Cardiac septum (tissue), 1 donor: ENCODE data around the gene KRTCAP2. TPM values are rescaled to one million over a fixed set of nuclear protein-coding genes. Genes with fewer than 3 reads are reported as not detected.
A peak's percentile ranks its signal among the peaks of the same experiment; 100 is the strongest.

ENCODE experiments used
- DNase-seq: peaks from one replicate; pipeline ENCODE4 v3.0.0-alpha.2; 2020; ENCODE audit warnings: low spot score
- intact Hi-C: fragments of 100-400 bp; cut with DNase I; formaldehyde crosslinking; loops from one replicate; pipeline ENCODE4 v1.14.0; 2022
- total RNA-seq: library from RNA; stranded (reverse); fragmentation: NEBNext Ultra II Directional; extraction: Animal tissue kit (Norgen Biotek cat#: 25700); gene quantifications from one replicate; pipeline ENCODE4 v1.2.1, GENCODE V29; 2021
- donor health status: DM: no; HTN: no; CAD: no.

The KRTCAP2 gene
- total RNA-seq, 1 donor from 2014 or later, result 112 TPM

- intact Hi-C loops, result loop anchor here (2.0 kb wide), 1 partner anchor 33 kb away; no protein-coding TSS in a partner anchor
Measured at GRCh38 chr1:155127105-155127966, 45.8 kb downstream of the KRTCAP2 start, which contains the start of gene EFNA1. Gene EFNA1 (plus strand): TSS chr1:155127876. CDS start chr1:155127978, 102 bp downstream.

GRCh38 chr1:155126556-155127104 lies 46.5 kb downstream of the KRTCAP2 start:
- DNase-seq, result no peak
- intact Hi-C loops, result loop anchor here (2.0 kb wide), 1 partner anchor 32 kb away; no protein-coding TSS in a partner anchor

More at GRCh38 chr1:155127105-155127966, 45.8 kb downstream of the KRTCAP2 start, which contains the start of gene EFNA1:
- DNase-seq, result peak; percentile 81

- intact Hi-C loops, result loop anchor here (2.0 kb wide), 1 partner anchor 31 kb away; no protein-coding TSS in a partner anchor
- peak; percentile 77 for DNase-seq
Measured at GRCh38 chr1:155125946-155126555, 47.1 kb downstream of the KRTCAP2 start.

GRCh38 chr1:155125511-155125945 lies 47.6 kb downstream of the KRTCAP2 start:
- intact Hi-C loops, result no loop called here
- DNase-seq, result no peak

GRCh38 chr1:155124503-155125463 lies 48.3 kb downstream of the KRTCAP2 start:
- intact Hi-C loops, result no loop called here

GRCh38 chr1:155123801-155124200 lies 49.3 kb downstream of the KRTCAP2 start:
- DNase-seq, result no peak
- intact Hi-C loops, result no loop called here

More at GRCh38 chr1:155124503-155125463, 48.3 kb downstream of the KRTCAP2 start:
- no peak for DNase-seq

- intact Hi-C loops, result no loop called here
- DNase-seq, result no peak
Measured at GRCh38 chr1:155122308-155122707, 50.8 kb downstream of the KRTCAP2 start.

- intact Hi-C loops, result no loop called here
Measured at GRCh38 chr1:155121249-155121648, 51.9 kb downstream of the KRTCAP2 start.

GRCh38 chr1:155120253-155120652 lies 52.9 kb downstream of the KRTCAP2 start:
- intact Hi-C loops, result no loop called here
- DNase-seq, result no peak

More at GRCh38 chr1:155121249-155121648, 51.9 kb downstream of the KRTCAP2 start:
- DNase-seq, result no peak

Other genes with a start within 250 kb of the KRTCAP2 start
- gene PMVK, start 236.6 kb downstream of the KRTCAP2 start, total RNA-seq, result 30.9 TPM
- 49.1 TPM for gene PBXIP1, start 217.2 kb downstream of the KRTCAP2 start, total RNA-seq
- 16.9 TPM for gene PYGO2, start 211.5 kb downstream of the KRTCAP2 start, total RNA-seq
- gene SHC1, start 202.6 kb downstream of the KRTCAP2 start, total RNA-seq, result 70.5 TPM
- gene CKS1B, start 198.6 kb downstream of the KRTCAP2 start, total RNA-seq, result 16.0 TPM
- 22.2 TPM for gene FLAD1, start 190.0 kb downstream of the KRTCAP2 start, total RNA-seq
- not detected for gene LENEP, start 179.7 kb downstream of the KRTCAP2 start, total RNA-seq
- 41.9 TPM for gene ZBTB7B, start 170.5 kb downstream of the KRTCAP2 start, total RNA-seq
- 0.51 TPM for gene DCST2, start 139.5 kb downstream of the KRTCAP2 start, total RNA-seq
- not detected for gene DCST1, start 139.5 kb downstream of the KRTCAP2 start, total RNA-seq
- 69.9 TPM for gene ADAM15, start 122.0 kb downstream of the KRTCAP2 start, total RNA-seq
- gene EFNA4, start 109.6 kb downstream of the KRTCAP2 start, total RNA-seq, result 1.9 TPM
- gene EFNA3, start 94.5 kb downstream of the KRTCAP2 start, total RNA-seq, result 1.2 TPM
- 30.2 TPM for gene EFNA1, start 45.4 kb downstream of the KRTCAP2 start, total RNA-seq
- gene SLC50A1, start 37.5 kb downstream of the KRTCAP2 start, total RNA-seq, result 11.2 TPM
- 56.3 TPM for gene DPM3, start 32.8 kb downstream of the KRTCAP2 start, total RNA-seq
- not detected for gene TRIM46, start 545 bp upstream of the KRTCAP2 start, total RNA-seq
- 11.7 TPM for gene THBS3, start 34.6 kb upstream of the KRTCAP2 start, total RNA-seq
- gene MTX1, start 35.4 kb upstream of the KRTCAP2 start, total RNA-seq, result 16.4 TPM
- gene ENTREP3, start 82.2 kb upstream of the KRTCAP2 start, total RNA-seq, result 15.5 TPM
- gene SCAMP3, start 89.1 kb upstream of the KRTCAP2 start, total RNA-seq, result 61.5 TPM
- gene CLK2, start 100.2 kb upstream of the KRTCAP2 start, total RNA-seq, result 24.7 TPM
- gene HCN3, start 104.2 kb upstream of the KRTCAP2 start, total RNA-seq, result 2.2 TPM
- gene PKLR, start 128.1 kb upstream of the KRTCAP2 start, total RNA-seq, result not detected
- gene FDPS, start 135.6 kb upstream of the KRTCAP2 start, total RNA-seq, result 83.1 TPM
- 18.1 TPM for gene RUSC1, start 147.6 kb upstream of the KRTCAP2 start, total RNA-seq